ENCODE measurements around the gene BICDL1. TPM values are rescaled to one million over a fixed set of nuclear protein-coding genes. Genes with fewer than 3 reads are reported as not detected.

The BICDL1 gene
- total RNA-seq, 1 donor from 2014 or later: not detected

DNA sequence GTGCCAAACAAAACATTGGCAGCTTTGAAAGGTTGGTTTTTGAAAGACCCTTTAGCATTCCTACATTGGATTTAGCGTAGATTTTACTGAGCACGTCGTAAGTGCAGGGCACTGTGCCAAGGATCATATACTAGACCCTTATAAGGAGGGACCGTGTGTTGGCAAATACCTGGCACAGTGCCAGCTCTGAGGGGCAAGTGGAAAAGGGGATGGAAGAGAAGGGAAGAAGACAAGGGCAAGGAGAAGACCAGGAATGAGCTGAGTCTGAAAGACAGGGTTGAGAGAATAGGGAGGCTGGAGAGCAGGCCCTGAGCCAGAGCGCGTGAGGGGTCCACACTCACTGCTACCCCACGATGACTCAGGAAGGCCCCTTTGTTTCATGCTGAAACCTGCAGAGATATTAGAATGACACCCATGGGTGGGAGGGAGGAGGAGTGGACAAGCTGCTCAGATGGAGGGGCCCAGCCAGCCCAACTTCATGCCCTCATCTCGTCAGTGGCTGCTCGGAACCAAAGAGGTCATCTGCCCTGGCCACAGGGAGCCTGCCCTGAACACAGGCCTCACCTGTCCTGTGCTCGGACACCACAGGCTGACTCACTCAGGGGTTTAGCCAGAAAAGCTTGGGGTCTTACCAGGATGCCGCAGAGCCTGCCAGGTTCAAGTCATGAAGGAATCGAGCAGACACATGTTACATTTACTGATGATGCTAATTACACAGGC, 102.5 kb downstream of the BICDL1 start:
- H3K9me3 Mint-ChIP-seq (ENCODE audit: unreplicated experiment): no peaks in the 10 kb centered on the region
- H3K36me3 Mint-ChIP-seq (ENCODE audit: unreplicated experiment): peaks cover 12% of the 10 kb centered on the region
- TF ChIP-seq, protein P1, sequence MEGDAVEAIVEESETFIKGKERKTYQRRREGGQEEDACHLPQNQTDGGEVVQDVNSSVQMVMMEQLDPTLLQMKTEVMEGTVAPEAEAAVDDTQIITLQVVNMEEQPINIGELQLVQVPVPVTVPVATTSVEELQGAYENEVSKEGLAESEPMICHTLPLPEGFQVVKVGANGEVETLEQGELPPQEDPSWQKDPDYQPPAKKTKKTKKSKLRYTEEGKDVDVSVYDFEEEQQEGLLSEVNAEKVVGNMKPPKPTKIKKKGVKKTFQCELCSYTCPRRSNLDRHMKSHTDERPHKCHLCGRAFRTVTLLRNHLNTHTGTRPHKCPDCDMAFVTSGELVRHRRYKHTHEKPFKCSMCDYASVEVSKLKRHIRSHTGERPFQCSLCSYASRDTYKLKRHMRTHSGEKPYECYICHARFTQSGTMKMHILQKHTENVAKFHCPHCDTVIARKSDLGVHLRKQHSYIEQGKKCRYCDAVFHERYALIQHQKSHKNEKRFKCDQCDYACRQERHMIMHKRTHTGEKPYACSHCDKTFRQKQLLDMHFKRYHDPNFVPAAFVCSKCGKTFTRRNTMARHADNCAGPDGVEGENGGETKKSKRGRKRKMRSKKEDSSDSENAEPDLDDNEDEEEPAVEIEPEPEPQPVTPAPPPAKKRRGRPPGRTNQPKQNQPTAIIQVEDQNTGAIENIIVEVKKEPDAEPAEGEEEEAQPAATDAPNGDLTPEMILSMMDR (IDR thresholded peaks at IDR 0.05): no peak
- DNase-seq (ENCODE audit: extremely low spot score, unreplicated experiment): no peak
- H3K4me1 Mint-ChIP-seq (ENCODE audit: unreplicated experiment): peaks cover 12% of the 10 kb centered on the region
- no peak overlapping the region for H3K4me3 Mint-ChIP-seq (ENCODE audit: unreplicated experiment)
- no peak overlapping the region for H3K27ac Mint-ChIP-seq (ENCODE audit: unreplicated experiment)
- H3K27me3 Mint-ChIP-seq (ENCODE audit: unreplicated experiment): no peaks in the 10 kb centered on the region

DNA sequence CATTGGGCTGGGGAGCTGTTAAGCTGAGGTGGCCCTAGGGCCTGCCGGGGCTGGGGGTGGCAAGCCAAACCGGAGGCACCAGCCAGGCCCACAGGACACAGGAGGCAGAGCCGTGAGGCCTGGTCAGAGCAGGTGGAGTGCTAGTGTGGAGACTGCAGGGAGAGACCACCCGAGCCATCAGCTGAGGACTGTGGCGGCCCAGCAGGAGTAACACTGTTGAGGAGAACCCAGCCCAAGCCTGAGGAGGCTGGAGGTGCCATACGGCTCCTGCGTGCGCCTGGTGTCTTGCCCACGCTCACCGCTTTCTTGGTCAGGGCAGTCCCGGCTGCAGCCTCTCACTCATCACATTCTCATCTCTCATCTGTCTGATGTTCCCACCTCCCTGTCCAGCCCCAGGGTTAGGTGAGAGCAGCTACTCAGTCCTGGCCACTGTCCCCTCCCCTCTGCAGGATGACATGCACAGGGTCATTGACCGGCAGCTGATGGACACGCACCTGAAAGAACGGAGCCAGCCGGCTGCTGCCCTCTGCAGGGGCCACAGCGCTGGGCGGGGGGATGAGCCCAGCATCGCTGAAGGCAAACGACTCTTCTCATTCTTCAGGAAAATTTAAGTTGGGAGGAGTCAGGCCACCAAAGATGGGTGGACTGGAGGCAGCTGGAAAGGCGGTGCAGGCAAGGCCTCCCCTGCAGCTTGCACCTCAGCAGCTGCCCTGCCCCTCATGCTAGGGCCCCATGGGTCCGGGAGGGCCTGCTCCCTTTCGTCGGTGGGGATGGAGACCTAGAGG, 103.7 kb downstream of the BICDL1 start:
- Mint-ChIP-seq H3K27me3 (ENCODE audit: unreplicated experiment) (no peaks in the 10 kb centered on the region), H3K36me3 (ENCODE audit: unreplicated experiment) (peaks cover 12% of the 10 kb centered on the region), H3K9me3 (ENCODE audit: unreplicated experiment) (no peaks in the 10 kb centered on the region), H3K4me1 (ENCODE audit: unreplicated experiment) (peaks cover 2% of the 10 kb centered on the region), H3K4me3 (ENCODE audit: unreplicated experiment) (no peak overlapping the region), H3K27ac (ENCODE audit: unreplicated experiment) (no peak overlapping the region)
- TF ChIP-seq, protein P1 (IDR thresholded peaks at IDR 0.05): no peak
- DNase-seq (ENCODE audit: extremely low spot score, unreplicated experiment): no peak

DNA sequence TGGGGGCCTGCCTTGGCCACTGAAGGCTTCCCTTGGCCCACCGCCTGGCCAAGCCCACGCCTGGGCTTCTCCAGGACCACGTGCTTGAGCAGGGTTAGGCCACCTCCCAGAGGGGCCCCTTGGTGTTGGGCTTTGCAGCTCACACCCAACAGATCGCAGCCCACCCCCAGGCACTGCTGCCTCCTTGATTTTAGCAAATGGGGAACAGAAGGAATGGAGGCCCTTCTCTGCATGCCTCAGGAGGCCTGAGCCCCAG, 104.2 kb downstream of the BICDL1 start:
- no peaks in the 10 kb centered on the region for H3K27me3 Mint-ChIP-seq (ENCODE audit: unreplicated experiment)
- TF ChIP-seq, protein P1 (IDR thresholded peaks at IDR 0.05): no peak
- no peak overlapping the region for H3K4me3 Mint-ChIP-seq (ENCODE audit: unreplicated experiment)
- no peak for DNase-seq (ENCODE audit: extremely low spot score, unreplicated experiment)
- peaks cover 2% of the 10 kb centered on the region for H3K4me1 Mint-ChIP-seq (ENCODE audit: unreplicated experiment)
- H3K36me3 Mint-ChIP-seq (ENCODE audit: unreplicated experiment): peaks cover 16% of the 10 kb centered on the region
- H3K27ac Mint-ChIP-seq (ENCODE audit: unreplicated experiment): no peak overlapping the region
- no peaks in the 10 kb centered on the region for H3K9me3 Mint-ChIP-seq (ENCODE audit: unreplicated experiment)

DNA sequence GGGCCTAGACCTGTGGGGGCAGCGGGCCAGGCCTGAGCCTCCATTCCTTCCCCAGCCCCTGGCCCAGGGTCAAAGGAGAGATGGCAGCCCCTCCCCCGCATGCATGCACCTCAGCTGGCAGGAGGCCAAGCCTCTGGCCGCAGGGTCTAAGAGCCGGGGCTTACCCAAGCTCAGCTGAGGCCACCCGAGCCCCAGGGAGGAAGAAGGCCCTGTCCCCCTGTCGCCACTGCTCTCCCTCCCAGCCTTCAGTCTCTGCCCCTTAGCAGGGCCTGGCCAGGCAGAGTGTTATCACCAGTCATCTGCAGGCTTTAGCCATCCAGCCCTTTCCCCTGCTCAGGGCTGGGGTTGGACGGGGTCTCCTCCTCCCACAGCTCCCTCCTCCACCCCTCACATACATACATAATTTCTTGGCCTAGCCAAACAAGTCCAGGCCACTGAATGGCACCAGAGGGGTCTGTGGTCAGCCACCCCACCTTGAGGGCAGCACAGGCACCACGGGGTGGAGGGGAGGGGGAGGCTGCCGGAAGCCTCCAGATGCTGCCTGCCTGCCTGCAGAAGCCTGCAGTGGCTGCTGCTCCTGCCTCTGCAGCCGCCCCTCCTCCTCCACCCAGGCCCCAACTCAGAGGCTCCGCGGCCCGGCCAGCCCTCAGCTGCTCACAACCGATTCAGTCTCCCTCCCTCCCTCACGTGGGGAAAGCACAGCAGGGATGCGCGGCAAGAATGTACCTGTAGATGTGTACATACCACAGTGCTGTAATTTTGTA, 104.7 kb downstream of the BICDL1 start:
- no peak overlapping the region for H3K4me3 Mint-ChIP-seq (ENCODE audit: unreplicated experiment)
- DNase-seq (ENCODE audit: extremely low spot score, unreplicated experiment): no peak
- no peak overlapping the region for H3K27ac Mint-ChIP-seq (ENCODE audit: unreplicated experiment)
- H3K27me3 Mint-ChIP-seq (ENCODE audit: unreplicated experiment): no peaks in the 10 kb centered on the region
- no peaks in the 10 kb centered on the region for H3K9me3 Mint-ChIP-seq (ENCODE audit: unreplicated experiment)
- TF ChIP-seq, protein P1 (IDR thresholded peaks at IDR 0.05): no peak
- H3K4me1 Mint-ChIP-seq (ENCODE audit: unreplicated experiment): peaks cover 2% of the 10 kb centered on the region
- H3K36me3 Mint-ChIP-seq (ENCODE audit: unreplicated experiment): peaks cover 19% of the 10 kb centered on the region

DNA sequence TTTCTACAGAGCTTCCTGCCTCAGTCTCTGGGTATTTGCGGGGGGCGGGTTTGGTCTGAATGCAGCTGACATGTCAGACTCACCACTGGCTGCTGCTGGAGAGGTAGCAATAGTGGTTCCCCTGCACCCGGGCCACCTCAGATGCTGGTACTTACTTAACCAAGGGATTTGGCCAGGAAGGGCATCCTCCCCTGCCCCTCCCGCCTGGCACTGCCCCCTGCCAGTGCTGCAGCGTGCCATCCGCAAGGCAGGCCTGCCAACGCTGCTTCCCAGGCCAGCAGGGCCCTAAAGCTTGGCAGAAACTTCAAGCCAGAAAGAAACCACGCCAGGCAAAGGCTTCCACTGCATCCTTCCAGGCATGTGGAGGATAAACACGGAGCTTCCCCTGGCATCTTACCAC, 105.4 kb downstream of the BICDL1 start:
- H3K27me3 Mint-ChIP-seq (ENCODE audit: unreplicated experiment): no peaks in the 10 kb centered on the region
- H3K27ac Mint-ChIP-seq (ENCODE audit: unreplicated experiment): no peak overlapping the region
- H3K4me1 Mint-ChIP-seq (ENCODE audit: unreplicated experiment): peaks cover 2% of the 10 kb centered on the region
- H3K4me3 Mint-ChIP-seq (ENCODE audit: unreplicated experiment): no peak overlapping the region
- H3K9me3 Mint-ChIP-seq (ENCODE audit: unreplicated experiment): no peaks in the 10 kb centered on the region
- TF ChIP-seq, protein P1 (IDR thresholded peaks at IDR 0.05): no peak
- DNase-seq (ENCODE audit: extremely low spot score, unreplicated experiment): no peak
- H3K36me3 Mint-ChIP-seq (ENCODE audit: unreplicated experiment): peaks cover 19% of the 10 kb centered on the region

All from osteocyte (in vitro differentiated cells).